ENCODE data around the gene PTH1R. TPM values are rescaled to one million over a fixed set of nuclear protein-coding genes. Genes with fewer than 3 reads are reported as not detected.

The PTH1R gene
- total and polyA plus RNA-seq, 8 donors = 2.6 to 22.4 (median 3.8) TPM

DNA sequence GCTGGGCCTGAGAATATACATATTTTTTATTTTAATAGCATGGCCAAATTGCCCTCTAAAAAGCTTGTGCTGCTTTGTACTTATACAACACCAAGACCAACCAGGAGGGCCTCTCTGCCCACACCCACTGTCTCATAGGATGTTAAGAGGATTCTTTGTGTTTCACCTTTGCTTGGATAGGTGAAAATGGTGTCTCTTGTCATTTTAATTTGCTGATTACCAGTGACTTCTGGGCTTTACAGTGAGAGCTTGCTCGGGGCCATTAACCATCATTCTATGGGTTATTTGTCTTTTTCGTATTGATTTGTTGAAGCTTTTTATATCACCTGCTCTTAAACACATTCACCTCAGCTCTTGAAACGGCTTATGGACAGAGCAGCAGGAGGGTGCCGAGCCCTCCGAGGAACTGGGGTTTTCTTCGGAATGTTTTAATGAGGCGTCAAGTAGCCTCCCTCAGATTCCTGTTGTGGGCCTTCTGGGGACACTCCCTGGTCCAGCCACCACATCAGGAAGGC lies 10.5 kb downstream of the PTH1R start:
- H3K27me3 ChIP-seq = peaks cover 0 to 50% (median 24%) of the 10 kb centered on the region in 3 donors
- TF ChIP-seq POLR2AphosphoS5 (IDR thresholded peaks at IDR 0.05) (no peak), POLR2A (IDR thresholded peaks at IDR 0.05) (no peak), CTCF (IDR thresholded peaks at IDR 0.05) (no peak), EP300 (IDR thresholded peaks at IDR 0.05) (no peak)
- intact Hi-C loops (cut with DNase I; ENCODE audit: low total_unique reads) = no loop called here
- H3K27ac ChIP-seq = no peak overlapping the region
- 71 to 86% (median 72%) methylated on average over 7 of the region's 7 CpGs for whole genome bisulfite sequencing, 5 donors
- no peaks in the 10 kb centered on the region for H3K36me3 ChIP-seq
- no peak for DNase-seq
- peaks cover 18 to 27% (median 25%) of the 10 kb centered on the region in 4 donors for H3K4me1 ChIP-seq
- no peaks in the 10 kb centered on the region for H3K9me3 ChIP-seq
- no peak overlapping the region for H3K4me3 ChIP-seq

DNA sequence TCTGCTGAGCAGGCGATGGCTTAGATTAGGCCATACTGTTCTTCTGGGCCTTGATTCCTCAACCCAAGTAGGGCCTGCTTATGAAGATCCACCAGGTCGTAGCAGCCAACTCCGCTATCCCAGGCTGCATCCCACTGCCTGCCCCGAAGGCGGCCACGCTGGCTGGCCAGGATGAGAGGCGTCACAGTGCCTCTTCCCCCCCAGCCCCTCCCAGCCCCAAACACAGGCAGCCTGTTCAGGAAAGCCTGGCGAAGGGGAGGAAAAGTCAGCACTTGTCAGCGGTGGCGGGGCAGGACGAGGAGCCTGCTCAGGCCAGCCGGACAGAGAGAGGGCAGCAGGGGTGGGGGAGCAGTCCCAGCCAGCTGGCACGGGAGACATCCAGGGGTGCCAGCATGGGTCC lies 11.2 kb downstream of the PTH1R start:
- Histone ChIP-seq H3K27ac (no peak overlapping the region), H3K4me3 (no peak overlapping the region), H3K9me3 (no peaks in the 10 kb centered on the region), H3K36me3 (no peaks in the 10 kb centered on the region), H3K4me1 (peaks cover 12 to 22% (median 20%) of the 10 kb centered on the region in 4 donors), H3K27me3 (peaks cover 0 to 50% (median 17%) of the 10 kb centered on the region in 3 donors)
- intact Hi-C loops (cut with DNase I; ENCODE audit: low total_unique reads) = no loop called here
- TF ChIP-seq CTCF (IDR thresholded peaks at IDR 0.05) (no peak), POLR2AphosphoS5 (IDR thresholded peaks at IDR 0.05) (no peak), POLR2A (IDR thresholded peaks at IDR 0.05) (no peak), EP300 (IDR thresholded peaks at IDR 0.05) (no peak)
- 76 to 84% (median 81%) methylated on average over 12 to 13 of the region's 13 CpGs for WGBS, 5 donors
- no peak for DNase-seq

DNA sequence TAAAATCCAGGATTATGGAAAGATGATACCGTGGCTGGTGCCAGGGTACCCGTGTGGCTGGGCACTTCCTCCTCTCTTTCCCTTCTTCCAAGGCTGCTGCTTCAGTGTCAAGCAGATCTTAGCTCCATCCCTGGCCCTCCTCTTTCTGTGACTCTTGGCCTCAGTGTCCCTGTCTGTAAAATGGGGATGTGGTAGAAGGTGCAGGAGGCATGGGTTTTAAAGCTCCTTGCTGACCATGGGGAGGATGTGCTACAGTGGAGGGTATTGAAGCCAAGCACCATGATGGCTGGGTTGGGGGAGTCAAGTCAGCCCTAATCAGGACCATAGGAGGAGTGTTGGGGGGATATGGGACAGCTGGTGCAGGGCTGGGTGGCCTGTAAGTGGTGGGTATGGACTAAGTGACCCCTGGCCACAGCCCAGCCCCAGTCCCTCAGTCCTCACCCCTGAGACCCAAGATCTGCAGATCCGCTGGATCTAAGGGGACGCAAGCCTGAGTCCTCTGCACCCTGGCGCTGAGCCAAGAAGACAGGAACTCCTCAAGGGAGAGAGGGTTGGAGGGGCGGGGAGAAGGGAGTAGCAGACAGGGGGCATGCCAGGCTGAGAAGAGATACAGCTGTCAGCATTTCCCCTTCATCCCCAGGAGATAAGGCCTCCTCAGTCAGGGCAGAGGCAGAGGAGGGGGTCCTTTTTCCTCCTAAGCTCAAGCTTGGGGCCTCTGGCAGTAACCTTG lies 12.0 kb downstream of the PTH1R start:
- H3K36me3 ChIP-seq = no peaks in the 10 kb centered on the region
- H3K27me3 ChIP-seq = peaks cover 0 to 49% (median 9%) of the 10 kb centered on the region in 3 donors
- peaks cover 12 to 20% (median 15%) of the 10 kb centered on the region in 4 donors for H3K4me1 ChIP-seq
- H3K9me3 ChIP-seq = no peaks in the 10 kb centered on the region
- intact Hi-C loops (cut with DNase I; ENCODE audit: low total_unique reads) = no loop called here
- H3K4me3 ChIP-seq = no peak overlapping the region
- TF ChIP-seq POLR2AphosphoS5 (IDR thresholded peaks at IDR 0.05) (no peak), POLR2A (IDR thresholded peaks at IDR 0.05) (no peak), EP300 (IDR thresholded peaks at IDR 0.05) (no peak), CTCF (IDR thresholded peaks at IDR 0.05) (no peak)
- WGBS, 5 donors = 47 to 77% (median 54%) methylated on average over 2 to 6 of the region's 6 CpGs
- no peak for DNase-seq
- no peak overlapping the region for H3K27ac ChIP-seq

DNA sequence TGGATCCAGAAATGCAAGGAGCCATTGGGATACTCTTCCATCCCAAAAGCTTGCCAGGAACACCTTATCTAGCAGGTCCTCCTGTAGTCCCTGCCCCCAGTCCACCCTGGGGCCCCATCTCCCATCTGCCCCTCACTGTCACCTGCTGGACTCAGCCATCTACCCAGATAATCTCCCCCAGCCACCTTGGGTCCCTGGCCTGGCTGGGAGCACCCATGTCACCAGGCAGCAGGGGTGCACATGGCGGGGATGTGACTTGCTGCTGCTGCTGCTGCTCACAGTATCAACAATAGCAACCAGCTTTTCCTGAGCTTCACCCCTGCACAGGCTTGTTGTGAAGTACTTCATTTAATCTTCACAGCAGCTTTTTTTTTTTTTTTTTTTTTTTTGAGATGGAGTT lies 12.6 kb downstream of the PTH1R start:
- peaks cover 0 to 43% (median 6%) of the 10 kb centered on the region in 3 donors for H3K27me3 ChIP-seq
- no peak overlapping the region for H3K4me3 ChIP-seq
- 93 to 100% (median 95%) methylated on average over 1 of the region's 1 CpG for WGBS, 5 donors
- peaks cover 12 to 20% (median 15%) of the 10 kb centered on the region in 4 donors for H3K4me1 ChIP-seq
- intact Hi-C loops (cut with DNase I; ENCODE audit: low total_unique reads) = no loop called here
- no peaks in the 10 kb centered on the region for H3K36me3 ChIP-seq
- no peak overlapping the region for H3K27ac ChIP-seq
- DNase-seq = no peak
- no peaks in the 10 kb centered on the region for H3K9me3 ChIP-seq
- TF ChIP-seq EP300 (IDR thresholded peaks at IDR 0.05) = no peak
- no peak for TF ChIP-seq POLR2A (IDR thresholded peaks at IDR 0.05)
- TF ChIP-seq CTCF (IDR thresholded peaks at IDR 0.05) = no peak
- no peak for TF ChIP-seq POLR2AphosphoS5 (IDR thresholded peaks at IDR 0.05)

Measured in stomach (tissue), 9 donors.